ENCODE data around the gene PCDH19.

PCDH19 gene

GRCh38 chrX:100340491-100341141 is 69.5 kb downstream of the PCDH19 start:
- no peak for TF ChIP-seq CTCF (IDR thresholded peaks at IDR 0.05)
- TF ChIP-seq ZFX (IDR thresholded peaks at IDR 0.05; ENCODE audit: borderline replicate concordance), result no peak
- H3K27ac ChIP-seq, result no peak overlapping the region

GRCh38 chrX:100328351-100328750 is 81.7 kb downstream of the PCDH19 start:
- TF ChIP-seq CTCF (IDR thresholded peaks at IDR 0.05), result no peak
- TF ChIP-seq ZFX (IDR thresholded peaks at IDR 0.05; ENCODE audit: borderline replicate concordance), result no peak
- H3K27ac ChIP-seq, result no peak overlapping the region

- TF ChIP-seq CTCF (IDR thresholded peaks at IDR 0.05), result no peak
- TF ChIP-seq ZFX (IDR thresholded peaks at IDR 0.05; ENCODE audit: borderline replicate concordance), result no peak
- H3K27ac ChIP-seq, result no peak overlapping the region
Measured at GRCh38 chrX:100319716-100320115, 90.4 kb downstream of the PCDH19 start.

- no peak overlapping the region for H3K27ac ChIP-seq
- TF ChIP-seq CTCF (IDR thresholded peaks at IDR 0.05) (no peak), ZFX (IDR thresholded peaks at IDR 0.05; ENCODE audit: borderline replicate concordance) (no peak)
Measured at GRCh38 chrX:100316987-100317386, 93.1 kb downstream of the PCDH19 start.

GRCh38 chrX:100315566-100315965 is 94.5 kb downstream of the PCDH19 start:
- H3K27ac ChIP-seq, result no peak overlapping the region
- TF ChIP-seq ZFX (IDR thresholded peaks at IDR 0.05; ENCODE audit: borderline replicate concordance) (no peak), CTCF (IDR thresholded peaks at IDR 0.05) (no peak)

- TF ChIP-seq ZFX (IDR thresholded peaks at IDR 0.05; ENCODE audit: borderline replicate concordance), result no peak
- H3K27ac ChIP-seq, result no peak overlapping the region
Measured at GRCh38 chrX:100299559-100299958, 110.5 kb downstream of the PCDH19 start.

GRCh38 chrX:100297728-100298127 is 112.3 kb downstream of the PCDH19 start:
- no peak overlapping the region for H3K27ac ChIP-seq
- TF ChIP-seq CTCF (IDR thresholded peaks at IDR 0.05) (no peak), ZFX (IDR thresholded peaks at IDR 0.05; ENCODE audit: borderline replicate concordance) (no peak)

All from 22Rv1 (cell line).